Measurements from ENCODE around the gene MYLK. TPM values are rescaled to one million over a fixed set of nuclear protein-coding genes. Genes with fewer than 3 reads are reported as not detected.

MYLK gene
- total RNA-seq, 1 donor from 2014 or later = 50.5 TPM

- no peak overlapping the region for H3K4me3 Mint-ChIP-seq (ENCODE audit: unreplicated experiment)
- peaks cover 14% of the 10 kb centered on the region for H3K79me2 ChIP-seq (ENCODE audit: insufficient read depth, low read length)
- no peak overlapping the region for H2AFZ ChIP-seq (ENCODE audit: low read depth, low read length)
- H4K20me1 ChIP-seq (ENCODE audit: insufficient read depth, low read length) = no peaks in the 10 kb centered on the region
- no peak for TF ChIP-seq CTCF (IDR thresholded peaks at IDR 0.05; ENCODE audit: insufficient read depth, low read depth, low read length)
- no peak for TF ChIP-seq EZH2 (IDR thresholded peaks at IDR 0.05; ENCODE audit: insufficient read depth, low read length)
- H3K27me3 Mint-ChIP-seq (ENCODE audit: low read depth, unreplicated experiment) = no peaks in the 10 kb centered on the region
- no peaks in the 10 kb centered on the region for H3K9me3 Mint-ChIP-seq (ENCODE audit: unreplicated experiment)
- no peaks in the 10 kb centered on the region for H3K36me3 ChIP-seq (ENCODE audit: insufficient read depth, low read length)
- H3K4me3 ChIP-seq (ENCODE audit: insufficient read depth, low read depth, low read length) = no peak overlapping the region
- H3K4me1 Mint-ChIP-seq (ENCODE audit: low read depth, unreplicated experiment) = peaks cover 19% of the 10 kb centered on the region
- no peaks in the 10 kb centered on the region for H3K27me3 ChIP-seq (ENCODE audit: insufficient read depth, low read length)
- no peaks in the 10 kb centered on the region for H3K9me3 ChIP-seq (ENCODE audit: insufficient read depth, low read depth, low read length)
- no peak overlapping the region for H3K27ac Mint-ChIP-seq (ENCODE audit: unreplicated experiment)
- FAIRE-seq = no peak
- peaks cover 3% of the 10 kb centered on the region for H3K36me3 Mint-ChIP-seq (ENCODE audit: low read depth, unreplicated experiment)
- no peak overlapping the region for H3K9ac ChIP-seq (ENCODE audit: low read length)
- H3K27ac ChIP-seq (ENCODE audit: low read depth, low read length) = no peak overlapping the region
- peaks cover 23% of the 10 kb centered on the region for H3K4me1 ChIP-seq (ENCODE audit: insufficient read depth, low read length)
- DNase-seq (ENCODE audit: low read depth) = peak; percentile 79
- H3K4me2 ChIP-seq (ENCODE audit: low read length) = no peak overlapping the region
Observed at GRCh38 chr3:123778991-123779622, 105.0 kb downstream of the MYLK start.

- Histone ChIP-seq H2AFZ (ENCODE audit: low read depth, low read length) (no peak overlapping the region), H4K20me1 (ENCODE audit: insufficient read depth, low read length) (no peaks in the 10 kb centered on the region), H3K36me3 (ENCODE audit: insufficient read depth, low read length) (no peaks in the 10 kb centered on the region), H3K4me1 (ENCODE audit: insufficient read depth, low read length) (peaks cover 27% of the 10 kb centered on the region), H3K27me3 (ENCODE audit: insufficient read depth, low read length) (no peaks in the 10 kb centered on the region), H3K4me3 (ENCODE audit: insufficient read depth, low read depth, low read length) (no peak overlapping the region), H3K9ac (ENCODE audit: low read length) (no peak overlapping the region), H3K79me2 (ENCODE audit: insufficient read depth, low read length) (peaks cover 14% of the 10 kb centered on the region), H3K27ac (ENCODE audit: low read depth, low read length) (no peak overlapping the region), H3K4me2 (ENCODE audit: low read length) (no peak overlapping the region), H3K9me3 (ENCODE audit: insufficient read depth, low read depth, low read length) (no peaks in the 10 kb centered on the region)
- Mint-ChIP-seq H3K27ac (ENCODE audit: unreplicated experiment) (no peak overlapping the region), H3K36me3 (ENCODE audit: low read depth, unreplicated experiment) (peaks cover 3% of the 10 kb centered on the region), H3K27me3 (ENCODE audit: low read depth, unreplicated experiment) (no peaks in the 10 kb centered on the region), H3K4me3 (ENCODE audit: unreplicated experiment) (no peak overlapping the region), H3K9me3 (ENCODE audit: unreplicated experiment) (no peaks in the 10 kb centered on the region), H3K4me1 (ENCODE audit: low read depth, unreplicated experiment) (peaks cover 25% of the 10 kb centered on the region)
- DNase-seq (ENCODE audit: low read depth) = no peak
- FAIRE-seq = no peak
- no peak for TF ChIP-seq EZH2 (IDR thresholded peaks at IDR 0.05; ENCODE audit: insufficient read depth, low read length)
- TF ChIP-seq CTCF (IDR thresholded peaks at IDR 0.05; ENCODE audit: insufficient read depth, low read depth, low read length) = no peak
Observed at GRCh38 chr3:123778525-123778924, 105.6 kb downstream of the MYLK start.

- Mint-ChIP-seq H3K36me3 (ENCODE audit: low read depth, unreplicated experiment) (peaks cover 3% of the 10 kb centered on the region), H3K27me3 (ENCODE audit: low read depth, unreplicated experiment) (no peaks in the 10 kb centered on the region), H3K27ac (ENCODE audit: unreplicated experiment) (no peak overlapping the region), H3K4me1 (ENCODE audit: low read depth, unreplicated experiment) (peaks cover 17% of the 10 kb centered on the region), H3K4me3 (ENCODE audit: unreplicated experiment) (no peak overlapping the region), H3K9me3 (ENCODE audit: unreplicated experiment) (no peaks in the 10 kb centered on the region)
- peaks cover 15% of the 10 kb centered on the region for H3K4me1 ChIP-seq (ENCODE audit: insufficient read depth, low read length)
- FAIRE-seq (no peak), DNase-seq (ENCODE audit: low read depth) (no peak)
- no peak overlapping the region for H3K4me3 ChIP-seq (ENCODE audit: insufficient read depth, low read depth, low read length)
- no peaks in the 10 kb centered on the region for H4K20me1 ChIP-seq (ENCODE audit: insufficient read depth, low read length)
- peaks cover 14% of the 10 kb centered on the region for H3K79me2 ChIP-seq (ENCODE audit: insufficient read depth, low read length)
- H3K27me3 ChIP-seq (ENCODE audit: insufficient read depth, low read length) = no peaks in the 10 kb centered on the region
- H3K9ac ChIP-seq (ENCODE audit: low read length) = no peak overlapping the region
- TF ChIP-seq EZH2 (IDR thresholded peaks at IDR 0.05; ENCODE audit: insufficient read depth, low read length) = no peak
- TF ChIP-seq CTCF (IDR thresholded peaks at IDR 0.05; ENCODE audit: insufficient read depth, low read depth, low read length) = no peak
- H2AFZ ChIP-seq (ENCODE audit: low read depth, low read length) = no peak overlapping the region
- no peaks in the 10 kb centered on the region for H3K36me3 ChIP-seq (ENCODE audit: insufficient read depth, low read length)
- H3K27ac ChIP-seq (ENCODE audit: low read depth, low read length) = no peak overlapping the region
- H3K4me2 ChIP-seq (ENCODE audit: low read length) = no peak overlapping the region
- H3K9me3 ChIP-seq (ENCODE audit: insufficient read depth, low read depth, low read length) = no peaks in the 10 kb centered on the region
Observed at GRCh38 chr3:123776071-123776782, 107.9 kb downstream of the MYLK start.

All from astrocyte (in vitro differentiated cells and primary cell).